GM06990 (cell line): ENCODE measurements around the gene GPR143.

Source experiments
- DNase-seq: peaks from one replicate; pipeline ENCODE4 v3.0.0-alpha.2; 2011; ENCODE audit not compliant: insufficient read length; ENCODE audit errors: extremely low read depth
- H3K27me3 ChIP-seq: replicated peaks from 2 replicates; pipeline ENCODE4 v1.6.0; 2011; ENCODE audit warnings: low read length; ENCODE audit not compliant: control insufficient read depth, insufficient read depth
- H3K36me3 ChIP-seq: 2 replicates; pipeline ENCODE4 v1.5.1; 2011; ENCODE audit warnings: low read length; ENCODE audit not compliant: control insufficient read depth, insufficient read depth
- H3K4me3 ChIP-seq: replicated peaks from 2 replicates; pipeline ENCODE4 v1.5.1; 2011; ENCODE audit warnings: low read depth, mild to moderate bottlenecking, control low read depth, low read length
- TF ChIP-seq, protein P1 (sequence below): IDR thresholded peaks from 2 replicates; pipeline ENCODE4 v1.5.1; 2011; ENCODE audit warnings: low read length, control low read depth, mild to moderate bottlenecking, inconsistent platforms; ENCODE audit not compliant: insufficient read depth, poor library complexity, severe bottlenecking

GPR143 gene

DNA sequence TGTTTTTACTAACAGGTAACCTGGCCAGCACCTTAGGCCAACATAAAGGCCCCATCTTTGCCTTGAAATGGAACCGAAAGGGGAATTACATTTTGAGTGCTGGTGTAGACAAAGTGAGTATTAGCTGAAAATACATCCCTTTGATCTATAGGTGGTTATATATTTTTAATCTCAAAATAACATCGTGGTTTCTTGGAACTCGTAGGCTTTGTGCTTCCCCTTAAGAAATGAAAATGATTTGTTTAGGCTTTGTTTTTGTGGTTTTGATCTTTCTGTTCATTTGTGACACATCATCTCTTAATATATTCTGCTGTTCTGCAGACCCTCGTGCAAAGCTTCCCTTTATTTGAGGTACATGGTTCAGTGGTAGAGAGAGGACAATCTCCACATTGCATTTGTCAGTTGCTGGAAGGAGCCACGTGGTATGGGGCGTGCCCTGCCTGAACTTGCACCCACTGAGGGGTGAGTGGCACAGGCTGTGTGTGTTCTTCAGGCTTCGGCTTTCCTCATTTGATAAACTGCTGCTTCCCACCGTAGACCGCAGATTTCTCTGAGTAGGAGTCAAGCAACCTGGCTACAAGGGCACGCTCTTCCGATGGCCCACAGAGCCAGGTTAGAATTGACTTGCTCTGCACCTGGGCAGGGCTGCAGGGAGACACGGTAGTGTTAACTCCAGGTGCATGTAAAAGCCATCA, 72.2 kb downstream of the GPR143 start:
- DNase-seq, result no peak
- H3K36me3 ChIP-seq, result no peaks in the 10 kb centered on the region
- no peak overlapping the region for H3K4me3 ChIP-seq
- H3K27me3 ChIP-seq, result no peaks in the 10 kb centered on the region
- TF ChIP-seq, protein P1, sequence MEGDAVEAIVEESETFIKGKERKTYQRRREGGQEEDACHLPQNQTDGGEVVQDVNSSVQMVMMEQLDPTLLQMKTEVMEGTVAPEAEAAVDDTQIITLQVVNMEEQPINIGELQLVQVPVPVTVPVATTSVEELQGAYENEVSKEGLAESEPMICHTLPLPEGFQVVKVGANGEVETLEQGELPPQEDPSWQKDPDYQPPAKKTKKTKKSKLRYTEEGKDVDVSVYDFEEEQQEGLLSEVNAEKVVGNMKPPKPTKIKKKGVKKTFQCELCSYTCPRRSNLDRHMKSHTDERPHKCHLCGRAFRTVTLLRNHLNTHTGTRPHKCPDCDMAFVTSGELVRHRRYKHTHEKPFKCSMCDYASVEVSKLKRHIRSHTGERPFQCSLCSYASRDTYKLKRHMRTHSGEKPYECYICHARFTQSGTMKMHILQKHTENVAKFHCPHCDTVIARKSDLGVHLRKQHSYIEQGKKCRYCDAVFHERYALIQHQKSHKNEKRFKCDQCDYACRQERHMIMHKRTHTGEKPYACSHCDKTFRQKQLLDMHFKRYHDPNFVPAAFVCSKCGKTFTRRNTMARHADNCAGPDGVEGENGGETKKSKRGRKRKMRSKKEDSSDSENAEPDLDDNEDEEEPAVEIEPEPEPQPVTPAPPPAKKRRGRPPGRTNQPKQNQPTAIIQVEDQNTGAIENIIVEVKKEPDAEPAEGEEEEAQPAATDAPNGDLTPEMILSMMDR, result no peak

DNA sequence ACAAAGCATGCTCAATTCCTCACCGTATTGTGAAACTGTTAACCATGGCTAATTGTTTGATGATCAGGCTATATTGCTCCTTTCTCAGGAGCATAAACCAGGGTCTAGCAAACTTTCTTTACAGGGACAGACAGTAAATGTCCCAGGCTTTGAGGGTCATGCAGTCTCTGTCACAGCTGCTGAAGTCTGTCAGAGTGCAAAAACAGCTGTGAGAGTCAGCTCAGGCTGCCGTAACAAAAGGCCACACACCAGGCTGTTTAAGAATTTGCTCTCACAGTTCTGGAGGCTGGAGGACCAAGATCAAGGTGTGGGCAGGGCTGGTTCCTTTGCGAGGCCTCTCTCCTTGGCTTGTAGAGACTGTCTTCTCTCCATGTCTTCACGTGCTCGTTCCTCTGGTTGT, 75.6 kb downstream of the GPR143 start:
- no peaks in the 10 kb centered on the region for H3K27me3 ChIP-seq
- no peaks in the 10 kb centered on the region for H3K36me3 ChIP-seq
- no peak overlapping the region for H3K4me3 ChIP-seq
- DNase-seq, result no peak
- TF ChIP-seq, protein P1, result no peak

DNA sequence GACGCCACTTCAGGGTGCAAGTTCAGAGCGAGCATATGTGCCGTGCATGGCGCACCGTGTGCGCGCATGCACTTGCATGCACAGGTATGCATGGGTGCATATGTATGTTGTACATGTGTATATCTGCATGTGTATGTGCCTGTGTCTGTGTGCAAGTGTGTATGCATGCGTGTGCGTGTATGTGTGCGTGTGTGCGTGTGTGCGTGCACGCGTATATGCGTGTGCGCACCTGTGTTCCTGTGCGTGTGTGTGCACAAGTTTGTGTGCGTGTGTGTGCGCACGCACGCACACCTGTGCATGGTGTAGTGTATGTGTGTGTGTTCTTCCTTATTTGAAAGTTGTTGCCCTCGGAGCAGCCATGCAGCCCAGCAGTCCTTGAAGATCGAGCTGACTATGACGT, 76.8 kb downstream of the GPR143 start:
- no peak overlapping the region for H3K4me3 ChIP-seq
- H3K36me3 ChIP-seq, result no peaks in the 10 kb centered on the region
- no peaks in the 10 kb centered on the region for H3K27me3 ChIP-seq
- TF ChIP-seq, protein P1, result no peak
- no peak for DNase-seq

DNA sequence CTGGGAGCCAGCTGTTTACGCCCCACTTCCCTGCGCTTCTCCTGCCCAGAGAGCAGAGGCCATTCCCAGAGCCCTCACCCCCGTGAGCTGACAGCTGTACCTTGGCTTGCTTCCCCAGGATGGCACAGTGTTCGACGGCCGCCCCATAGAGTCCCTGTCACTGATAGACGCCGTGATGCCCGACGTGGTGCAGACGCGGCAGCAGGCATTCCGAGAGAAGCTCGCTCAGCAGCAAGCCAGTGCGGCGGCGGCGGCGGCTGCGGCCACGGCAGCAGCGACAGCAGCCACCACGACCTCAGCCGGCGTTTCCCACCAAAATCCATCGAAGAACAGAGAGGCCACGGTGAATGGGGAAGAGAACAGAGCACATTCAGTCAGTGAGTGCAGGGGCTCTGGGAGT, 77.7 kb downstream of the GPR143 start:
- H3K27me3 ChIP-seq, result no peaks in the 10 kb centered on the region
- no peak overlapping the region for H3K4me3 ChIP-seq
- no peaks in the 10 kb centered on the region for H3K36me3 ChIP-seq
- TF ChIP-seq, protein P1, result no peak
- no peak for DNase-seq

DNA sequence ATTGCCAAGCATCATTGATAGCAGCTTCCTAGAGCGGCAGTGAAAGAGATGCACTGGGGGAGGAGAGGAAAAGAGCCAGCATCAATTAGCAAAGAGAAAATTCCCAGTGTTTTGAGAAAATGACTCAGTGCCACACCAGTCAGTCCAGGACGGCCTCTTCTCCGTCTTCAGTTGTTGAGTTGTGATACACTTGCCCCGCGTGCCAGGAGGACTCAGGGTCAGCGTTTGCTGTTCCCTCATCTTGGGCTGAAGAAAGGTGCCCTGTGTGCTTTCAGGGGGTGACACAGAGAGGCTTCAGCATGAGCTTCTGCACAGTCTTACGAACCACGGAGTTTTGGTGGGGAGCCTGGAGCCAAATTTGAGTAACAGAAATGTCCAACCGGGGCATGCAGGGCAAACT, 82.3 kb downstream of the GPR143 start:
- no peak overlapping the region for H3K4me3 ChIP-seq
- no peaks in the 10 kb centered on the region for H3K36me3 ChIP-seq
- DNase-seq, result no peak
- no peaks in the 10 kb centered on the region for H3K27me3 ChIP-seq
- TF ChIP-seq, protein P1, result no peak

DNA sequence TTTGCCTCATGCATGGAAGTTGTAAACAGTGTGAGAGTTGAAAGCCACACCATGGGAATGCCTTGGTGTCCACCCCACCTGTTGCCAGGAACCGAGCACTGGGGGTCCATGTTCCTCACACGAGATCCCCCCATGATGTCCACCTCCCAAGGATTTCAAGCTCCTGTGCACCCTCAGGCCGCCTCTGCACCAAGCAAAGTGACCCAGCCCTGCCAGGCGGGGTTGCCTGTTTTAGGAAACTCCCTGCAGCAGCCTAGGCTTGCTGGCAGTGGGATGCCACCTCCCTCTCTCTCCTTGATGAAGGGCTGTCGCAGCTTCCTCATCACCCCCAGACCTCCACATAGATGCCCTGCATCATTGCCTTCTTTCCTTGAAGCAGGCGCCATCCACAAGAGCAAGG, 82.8 kb downstream of the GPR143 start:
- no peak for DNase-seq
- H3K4me3 ChIP-seq, result no peak overlapping the region
- H3K27me3 ChIP-seq, result no peaks in the 10 kb centered on the region
- TF ChIP-seq, protein P1, result no peak
- H3K36me3 ChIP-seq, result no peaks in the 10 kb centered on the region
